Sigmoid colon (tissue), 4 donors: ENCODE results near the gene FN1.

Source experiments
- CTCF ChIP-seq, 4 experiments: fragments of 450-650 bp in 3 of 4; fragments of 200-600 bp in 1 of 4; IDR thresholded peaks; one replicate each; pipeline ENCODE4 v1.5.1; 2016 to 2019; ENCODE audit warnings: antibody characterized with exemption in 4 of 4, mild to moderate bottlenecking in 3 of 4, moderate library complexity in 2 of 4
- POLR2A ChIP-seq, 2 donors: fragments of 450-650 bp; IDR thresholded peaks; one replicate each; pipeline ENCODE4 v1.6.1; 2016; ENCODE audit warnings: antibody characterized with exemption in 2 of 2, mild to moderate bottlenecking in 2 of 2, moderate library complexity in 2 of 2
- POLR2AphosphoS5 ChIP-seq, 4 donors: sonication (generic); formaldehyde crosslinking; IDR thresholded peaks; one replicate each; pipeline ENCODE4 v1.6.1; 2017; ENCODE audit warnings: antibody characterized with exemption in 4 of 4

- TF ChIP-seq CTCF (IDR thresholded peaks at IDR 0.05) (no peak), POLR2A (IDR thresholded peaks at IDR 0.05) (no peak), POLR2AphosphoS5 (IDR thresholded peaks at IDR 0.05) (no peak)
These were observed 76.3 kb downstream of the FN1 start for GRCh38 chr2:215359576-215359922.
